ENCODE results near the gene P2RY2. TPM values are rescaled to one million over a fixed set of nuclear protein-coding genes. Genes with fewer than 3 reads are reported as not detected.

P2RY2 gene
- total and polyA plus RNA-seq, 10 of the 15 experiments (the other 5 are each of a cell fraction or from before 2014, with no cell fraction given), result 0.03 to 0.23 (median 0.17) TPM; not detected in 7

DNA sequence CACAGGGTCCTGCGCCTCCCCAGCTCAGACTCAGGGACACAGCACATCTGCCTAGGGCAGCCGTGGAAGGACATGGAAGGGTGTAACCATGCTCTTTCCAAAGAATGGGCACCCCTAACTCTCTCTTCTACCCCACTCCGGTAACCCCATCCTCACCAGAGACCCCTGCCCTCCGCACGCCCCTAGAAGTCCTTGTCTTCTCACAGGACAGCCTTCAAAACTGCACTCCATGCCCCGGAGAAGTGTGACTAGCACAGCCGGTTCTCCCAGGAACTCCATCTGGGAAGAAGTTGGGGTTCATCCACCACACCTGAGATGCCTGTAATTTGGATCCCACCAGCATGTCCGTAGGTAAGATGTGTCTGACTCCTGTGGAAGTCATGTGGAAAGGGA lies 25.0 kb downstream of the P2RY2 start:
- ATAC-seq (no peak; the same call in 2 of the 3 replicates), DNase-seq (ENCODE audit: low read depth, low spot score) (no peak), FAIRE-seq (no peak)
- Histone ChIP-seq H4K20me1 (ENCODE audit: control insufficient read depth, insufficient read depth) (no peaks in the 10 kb centered on the region), H3K9ac (ENCODE audit: control insufficient read depth, insufficient read depth, low read length) (no peak overlapping the region), H3K36me3 (ENCODE audit: control insufficient read depth in 2 of 2, insufficient read depth in 2 of 2, low read length in 1 of 2) (no peaks in the 10 kb centered on the region), H2AFZ (ENCODE audit: control insufficient read depth, low read depth, low read length) (peak overlapping the region; percentile 87), H3K4me3 (no peak overlapping the region), H3K9me3 (replicated peaks; ENCODE audit: control insufficient read depth, insufficient read depth, low read length) (no peaks in the 10 kb centered on the region), H3K27ac (ENCODE audit: control insufficient read depth, insufficient read depth) (no peak overlapping the region), H3K79me2 (ENCODE audit: control insufficient read depth, insufficient read depth, low read length) (no peaks in the 10 kb centered on the region), H3K4me2 (ENCODE audit: control insufficient read depth, insufficient read depth) (peak overlapping the region; percentile 71), H3K4me1 (ENCODE audit: control insufficient read depth, insufficient read depth, low read length) (peaks cover 18% of the 10 kb centered on the region), H3K27me3 (replicated peaks in 1 of 2; ENCODE audit: control insufficient read depth in 2 of 2, insufficient read depth in 2 of 2, low read length in 1 of 2) (no peaks in the 10 kb centered on the region)
- WGBS (ENCODE audit: insufficient coverage, insufficient replicate concordance, low lambda C conversion rate, missing lambda C conversion rate), result 45% methylated on average over 8 of the region's 8 CpGs
- ChIA-PET SMC1A (ENCODE audit: uncharacterized antibody, unreplicated experiment) (interaction anchor here (1.1 to 11.9 kb wide), 8 partner anchors 9 to 412 kb away, joined by 3 to 188 read pairs (median 4); no protein-coding TSS in a partner anchor), POLR2A (interaction anchor here (1.0 kb wide), 1 partner anchor 427 kb away, joined by 3 read pairs; no protein-coding TSS in a partner anchor), RAD21 (ENCODE audit: unreplicated experiment) (interaction anchor here (0.6 to 9.3 kb wide), 9 partner anchors 10 to 574 kb away, joined by 3 to 115 read pairs (median 6); no protein-coding TSS in a partner anchor), CTCF (interaction anchor here (0.8 to 8.3 kb wide), 15 partner anchors 9 to 518 kb away, joined by 3 to 96 read pairs (median 3); no protein-coding TSS in a partner anchor)
- TF ChIP-seq POLR2AphosphoS2 (IDR thresholded peaks at IDR 0.05; ENCODE audit: low read depth, low read length) (no peak), BMI1 (IDR thresholded peaks at IDR 0.05; ENCODE audit: borderline replicate concordance) (no peak), BCL11A (IDR thresholded peaks at IDR 0.05; ENCODE audit: low read depth, low read length) (no peak), WRNIP1 (IDR thresholded peaks at IDR 0.05; ENCODE audit: borderline replicate concordance, low read depth, low read length) (no peak), SUPT20H (IDR thresholded peaks at IDR 0.05; ENCODE audit: borderline replicate concordance, control insufficient read depth, low read depth, low read length) (no peak), SREBF1 (IDR thresholded peaks at IDR 0.05; ENCODE audit: low read length) (no peak), TBL1XR1 (IDR thresholded peaks at IDR 0.05; ENCODE audit: low read depth, low read length) (no peak), TCF7 (IDR thresholded peaks at IDR 0.05; ENCODE audit: borderline replicate concordance) (no peak), MYB (IDR thresholded peaks at IDR 0.05; ENCODE audit: borderline replicate concordance, low read depth, low read length) (no peak), ZBED1 (IDR thresholded peaks at IDR 0.05; ENCODE audit: borderline replicate concordance) (no peak), RUNX3 (IDR thresholded peaks at IDR 0.05; ENCODE audit: low read length) (no peak), CHD1 (IDR thresholded peaks at IDR 0.05; ENCODE audit: low read depth, low read length) (no peak), STAT1 (conservative IDR thresholded peaks at IDR 0.05) (no peak), BRCA1 (IDR thresholded peaks at IDR 0.05; ENCODE audit: low read depth, low read length) (no peak)
- TF ChIP-seq, protein P1, sequence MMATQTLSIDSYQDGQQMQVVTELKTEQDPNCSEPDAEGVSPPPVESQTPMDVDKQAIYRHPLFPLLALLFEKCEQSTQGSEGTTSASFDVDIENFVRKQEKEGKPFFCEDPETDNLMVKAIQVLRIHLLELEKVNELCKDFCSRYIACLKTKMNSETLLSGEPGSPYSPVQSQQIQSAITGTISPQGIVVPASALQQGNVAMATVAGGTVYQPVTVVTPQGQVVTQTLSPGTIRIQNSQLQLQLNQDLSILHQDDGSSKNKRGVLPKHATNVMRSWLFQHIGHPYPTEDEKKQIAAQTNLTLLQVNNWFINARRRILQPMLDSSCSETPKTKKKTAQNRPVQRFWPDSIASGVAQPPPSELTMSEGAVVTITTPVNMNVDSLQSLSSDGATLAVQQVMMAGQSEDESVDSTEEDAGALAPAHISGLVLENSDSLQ (IDR thresholded peaks at IDR 0.05), result no peak
- TF ChIP-seq, protein P2, sequence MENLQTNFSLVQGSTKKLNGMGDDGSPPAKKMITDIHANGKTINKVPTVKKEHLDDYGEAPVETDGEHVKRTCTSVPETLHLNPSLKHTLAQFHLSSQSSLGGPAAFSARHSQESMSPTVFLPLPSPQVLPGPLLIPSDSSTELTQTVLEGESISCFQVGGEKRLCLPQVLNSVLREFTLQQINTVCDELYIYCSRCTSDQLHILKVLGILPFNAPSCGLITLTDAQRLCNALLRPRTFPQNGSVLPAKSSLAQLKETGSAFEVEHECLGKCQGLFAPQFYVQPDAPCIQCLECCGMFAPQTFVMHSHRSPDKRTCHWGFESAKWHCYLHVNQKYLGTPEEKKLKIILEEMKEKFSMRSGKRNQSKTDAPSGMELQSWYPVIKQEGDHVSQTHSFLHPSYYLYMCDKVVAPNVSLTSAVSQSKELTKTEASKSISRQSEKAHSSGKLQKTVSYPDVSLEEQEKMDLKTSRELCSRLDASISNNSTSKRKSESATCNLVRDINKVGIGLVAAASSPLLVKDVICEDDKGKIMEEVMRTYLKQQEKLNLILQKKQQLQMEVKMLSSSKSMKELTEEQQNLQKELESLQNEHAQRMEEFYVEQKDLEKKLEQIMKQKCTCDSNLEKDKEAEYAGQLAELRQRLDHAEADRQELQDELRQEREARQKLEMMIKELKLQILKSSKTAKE (IDR thresholded peaks at IDR 0.05; ENCODE audit: low read depth, poor library complexity, severe bottlenecking), result no peak
- intact Hi-C loops (cut with micrococcal nuclease; ENCODE audit: unreplicated experiment) (no loop called here), in situ Hi-C loops (cut with MboI) (loop anchor here (5.0 kb wide), 1 partner anchor 416 kb away; no protein-coding TSS in a partner anchor)
- BruUV-seq (replicated peaks), result no TSS peak

All from GM12878 (cell line).